ENCODE measurements around the gene ABCD3. TPM values are rescaled to one million over a fixed set of nuclear protein-coding genes. Genes with fewer than 3 reads are reported as not detected.

The ABCD3 gene
- total and polyA plus RNA-seq, 2 donors from 2014 or later = 43.2 to 65.1 TPM

- Histone ChIP-seq H3K9ac (ENCODE audit: low read length in 3 of 3) (no peak overlapping the region), H3K36me3 (ENCODE audit: control insufficient read depth in 2 of 3, insufficient read depth in 3 of 3, low read length in 3 of 3) (no peaks in the 10 kb centered on the region), H3K4me3 (ENCODE audit: low read length in 3 of 3) (no peak overlapping the region), H3K27ac (ENCODE audit: low read depth in 2 of 2, low read length in 2 of 2) (no peak overlapping the region), H3K4me1 (ENCODE audit: control insufficient read depth in 2 of 3, insufficient read depth in 2 of 3, low read depth in 1 of 3, low read length in 3 of 3) (peaks cover 0 to 4% (median 0%) of the 10 kb centered on the region in 3 donors), H3K9me3 (ENCODE audit: control insufficient read depth in 2 of 3, insufficient read depth in 1 of 3, low read length in 3 of 3) (no peaks in the 10 kb centered on the region), H3K27me3 (ENCODE audit: control insufficient read depth, insufficient read depth, low read length) (no peaks in the 10 kb centered on the region)
- no peak for TF ChIP-seq CTCF (IDR thresholded peaks at IDR 0.05; ENCODE audit: borderline replicate concordance, extremely low read depth, insufficient read depth)
- no peak for FAIRE-seq
- DNase-seq = no peak
- intact Hi-C loops (cut with DNase I) = no loop called here
These were observed 135.7 kb downstream of the ABCD3 start for GRCh38 chr1:94553931-94554330.

- Histone ChIP-seq H3K36me3 (ENCODE audit: control insufficient read depth in 2 of 3, insufficient read depth in 3 of 3, low read length in 3 of 3) (no peaks in the 10 kb centered on the region), H3K27me3 (ENCODE audit: control insufficient read depth, insufficient read depth, low read length) (no peaks in the 10 kb centered on the region), H3K27ac (ENCODE audit: low read depth in 2 of 2, low read length in 2 of 2) (no peak overlapping the region), H3K9me3 (ENCODE audit: control insufficient read depth in 2 of 3, insufficient read depth in 1 of 3, low read length in 3 of 3) (no peaks in the 10 kb centered on the region), H3K4me3 (ENCODE audit: low read length in 3 of 3) (no peak overlapping the region), H3K9ac (ENCODE audit: low read length in 3 of 3) (no peak overlapping the region), H3K4me1 (ENCODE audit: control insufficient read depth in 2 of 3, insufficient read depth in 2 of 3, low read depth in 1 of 3, low read length in 3 of 3) (peaks cover 0 to 4% (median 0%) of the 10 kb centered on the region in 3 donors)
- no peak for TF ChIP-seq CTCF (IDR thresholded peaks at IDR 0.05; ENCODE audit: borderline replicate concordance, extremely low read depth, insufficient read depth)
- DNase-seq (no peak), FAIRE-seq (no peak)
- intact Hi-C loops (cut with DNase I) = no loop called here
These were observed 136.4 kb downstream of the ABCD3 start for GRCh38 chr1:94554580-94554979.

- Histone ChIP-seq H3K27ac (ENCODE audit: low read depth in 2 of 2, low read length in 2 of 2) (no peak overlapping the region), H3K27me3 (ENCODE audit: control insufficient read depth, insufficient read depth, low read length) (no peaks in the 10 kb centered on the region), H3K4me3 (ENCODE audit: low read length in 3 of 3) (no peak overlapping the region), H3K9ac (ENCODE audit: low read length in 3 of 3) (no peak overlapping the region), H3K36me3 (ENCODE audit: control insufficient read depth in 2 of 3, insufficient read depth in 3 of 3, low read length in 3 of 3) (no peaks in the 10 kb centered on the region), H3K9me3 (ENCODE audit: control insufficient read depth in 2 of 3, insufficient read depth in 1 of 3, low read length in 3 of 3) (no peaks in the 10 kb centered on the region), H3K4me1 (ENCODE audit: control insufficient read depth in 2 of 3, insufficient read depth in 2 of 3, low read depth in 1 of 3, low read length in 3 of 3) (peaks cover 0 to 4% (median 0%) of the 10 kb centered on the region in 3 donors)
- FAIRE-seq = no peak
- TF ChIP-seq CTCF (IDR thresholded peaks at IDR 0.05; ENCODE audit: borderline replicate concordance, extremely low read depth, insufficient read depth) = no peak
- intact Hi-C loops (cut with DNase I) = no loop called here
- DNase-seq = no peak
These were observed 136.9 kb downstream of the ABCD3 start for GRCh38 chr1:94555091-94555490.

- Histone ChIP-seq H3K27ac (ENCODE audit: low read depth in 2 of 2, low read length in 2 of 2) (no peak overlapping the region), H3K9me3 (ENCODE audit: control insufficient read depth in 2 of 3, insufficient read depth in 1 of 3, low read length in 3 of 3) (no peaks in the 10 kb centered on the region), H3K4me1 (ENCODE audit: control insufficient read depth in 2 of 3, insufficient read depth in 2 of 3, low read depth in 1 of 3, low read length in 3 of 3) (no peaks in the 10 kb centered on the region), H3K4me3 (ENCODE audit: low read length in 3 of 3) (no peak overlapping the region), H3K9ac (ENCODE audit: low read length in 3 of 3) (no peak overlapping the region), H3K36me3 (ENCODE audit: control insufficient read depth in 2 of 3, insufficient read depth in 3 of 3, low read length in 3 of 3) (no peaks in the 10 kb centered on the region), H3K27me3 (ENCODE audit: control insufficient read depth, insufficient read depth, low read length) (no peaks in the 10 kb centered on the region)
- FAIRE-seq = no peak
- DNase-seq = no peak
- intact Hi-C loops (cut with DNase I) = no loop called here
- TF ChIP-seq CTCF (IDR thresholded peaks at IDR 0.05; ENCODE audit: borderline replicate concordance, extremely low read depth, insufficient read depth) = no peak
These were observed 141.7 kb downstream of the ABCD3 start for GRCh38 chr1:94559921-94560320.
